GM19099 (cell line): ENCODE results near the gene WIPF1.

ENCODE experiments used
- POLR2A ChIP-seq: IDR thresholded peaks from 3 replicates; pipeline ENCODE4 v1.6.1; 2011; ENCODE audit warnings: low read depth; ENCODE audit not compliant: insufficient read length; ENCODE audit errors: extremely low read depth

The WIPF1 gene, protein sequence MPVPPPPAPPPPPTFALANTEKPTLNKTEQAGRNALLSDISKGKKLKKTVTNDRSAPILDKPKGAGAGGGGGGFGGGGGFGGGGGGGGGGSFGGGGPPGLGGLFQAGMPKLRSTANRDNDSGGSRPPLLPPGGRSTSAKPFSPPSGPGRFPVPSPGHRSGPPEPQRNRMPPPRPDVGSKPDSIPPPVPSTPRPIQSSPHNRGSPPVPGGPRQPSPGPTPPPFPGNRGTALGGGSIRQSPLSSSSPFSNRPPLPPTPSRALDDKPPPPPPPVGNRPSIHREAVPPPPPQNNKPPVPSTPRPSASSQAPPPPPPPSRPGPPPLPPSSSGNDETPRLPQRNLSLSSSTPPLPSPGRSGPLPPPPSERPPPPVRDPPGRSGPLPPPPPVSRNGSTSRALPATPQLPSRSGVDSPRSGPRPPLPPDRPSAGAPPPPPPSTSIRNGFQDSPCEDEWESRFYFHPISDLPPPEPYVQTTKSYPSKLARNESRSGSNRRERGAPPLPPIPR

DNA sequence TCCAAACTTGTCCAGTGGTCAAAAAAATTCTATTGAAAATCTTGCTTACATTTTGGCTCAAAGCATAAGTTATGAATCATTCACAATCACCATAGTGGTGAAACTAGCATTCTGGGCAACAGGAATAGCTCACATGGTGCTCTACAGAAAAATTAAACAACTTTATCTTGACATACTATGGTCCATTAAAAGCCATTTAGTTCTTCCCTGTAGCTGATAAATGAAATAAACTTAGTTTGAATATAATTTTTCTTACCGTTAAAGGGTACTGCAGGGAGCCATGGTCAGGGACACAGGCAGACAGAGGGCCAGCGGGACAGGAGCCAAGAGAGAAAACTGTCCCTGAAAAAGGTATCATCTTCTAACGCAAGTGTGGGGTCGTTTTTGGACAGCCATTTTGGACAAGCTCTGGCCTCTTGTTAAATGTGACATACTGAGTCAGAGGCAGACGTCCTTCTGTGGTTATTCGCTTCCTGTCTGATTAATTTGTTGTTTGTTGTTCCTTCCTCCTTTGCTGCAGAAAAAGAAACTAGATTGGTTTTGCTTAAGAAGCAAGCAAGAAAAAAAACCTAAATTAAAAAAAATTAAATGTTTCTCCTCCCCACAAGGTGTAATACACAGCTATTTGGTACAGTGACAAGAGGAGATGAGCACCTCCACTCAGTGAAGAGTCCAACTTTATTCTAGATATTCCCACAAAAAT is at the start of gene WIPF1:
Gene WIPF1 (minus strand): TSS at position 460 of the 703 bp plus-strand sequence. CDS start 12,231 bp downstream, outside the sequence.
- peak; percentile 88 for TF ChIP-seq POLR2A

DNA sequence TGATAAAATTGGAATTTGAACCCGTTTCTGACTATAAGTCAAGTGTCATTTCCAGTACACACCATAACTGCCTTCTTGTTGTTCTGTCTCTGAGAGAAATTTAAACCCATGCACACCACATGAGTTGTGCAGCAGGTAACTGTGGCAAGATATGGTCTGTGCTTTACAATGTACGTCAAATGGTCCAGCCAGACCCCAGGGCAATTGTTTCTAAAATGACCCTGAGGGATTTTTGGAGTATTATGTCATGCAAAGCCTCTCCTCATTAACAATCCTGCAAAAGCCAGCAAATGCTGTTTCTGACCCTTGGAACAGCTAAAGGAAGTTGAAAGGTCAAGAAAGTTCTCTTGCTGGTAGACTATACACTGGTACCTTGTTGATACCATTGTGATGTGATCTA is 47.7 kb upstream of the WIPF1 start:
- no peak for TF ChIP-seq POLR2A

GRCh38 chr2:174644406-174644805 is 46.8 kb upstream of the WIPF1 start:
- no peak for TF ChIP-seq POLR2A

- no peak for TF ChIP-seq POLR2A
Observed at GRCh38 chr2:174643356-174643755, 45.8 kb upstream of the WIPF1 start.

GRCh38 chr2:174641168-174641567 is 43.6 kb upstream of the WIPF1 start:
- TF ChIP-seq POLR2A, result no peak

- no peak for TF ChIP-seq POLR2A
Observed at GRCh38 chr2:174636987-174637386, 39.4 kb upstream of the WIPF1 start.

DNA sequence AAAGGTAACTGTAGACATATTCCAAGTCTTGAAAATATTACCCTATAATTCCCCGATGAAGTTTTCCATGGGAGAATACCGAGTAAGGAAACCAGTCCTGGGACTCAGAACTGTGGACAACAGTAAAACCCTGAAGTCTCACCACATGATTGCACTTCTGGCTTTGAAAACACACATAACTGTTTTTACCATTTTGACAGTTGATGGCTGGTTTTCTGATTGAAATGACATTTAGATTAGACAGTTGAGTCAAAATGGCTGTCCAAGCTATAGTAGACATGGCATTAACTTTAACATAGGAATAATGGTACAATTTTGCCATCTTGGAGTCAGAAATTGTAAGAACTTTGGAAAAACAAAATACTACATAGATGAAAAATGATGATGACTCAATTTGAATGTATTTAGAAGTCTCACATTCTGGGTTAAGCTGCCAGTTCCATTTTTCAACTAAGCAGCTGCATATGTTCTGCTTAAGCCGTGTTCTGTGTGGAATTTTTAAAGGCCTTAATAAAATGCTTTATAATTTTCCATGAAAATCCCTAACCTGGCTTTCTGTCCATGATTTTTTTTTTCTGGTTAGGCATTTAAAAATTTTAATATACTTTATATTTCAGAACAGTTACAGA is 38.3 kb upstream of the WIPF1 start:
- TF ChIP-seq POLR2A, result no peak

GRCh38 chr2:174635015-174635593 is 37.5 kb upstream of the WIPF1 start:
- no peak for TF ChIP-seq POLR2A

- TF ChIP-seq POLR2A, result peak; percentile 56
Observed at GRCh38 chr2:174634130-174635014, 36.8 kb upstream of the WIPF1 start.

DNA sequence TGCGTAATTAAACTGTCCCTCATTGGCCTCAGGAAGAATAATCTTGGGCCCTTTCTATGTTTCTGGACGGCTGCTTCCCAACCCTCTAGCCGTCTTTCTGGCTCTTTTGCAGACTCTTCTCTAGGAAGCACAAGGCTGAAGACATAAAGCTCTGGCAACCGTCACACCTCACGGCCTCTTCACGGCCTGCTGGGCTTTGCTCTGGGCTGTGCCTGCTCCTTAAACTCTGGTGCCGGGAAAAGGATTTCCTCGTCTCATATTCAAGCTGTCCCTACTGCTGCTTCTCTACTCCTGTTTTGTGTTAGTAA is 36.0 kb upstream of the WIPF1 start:
- peak; percentile 32 for TF ChIP-seq POLR2A

DNA sequence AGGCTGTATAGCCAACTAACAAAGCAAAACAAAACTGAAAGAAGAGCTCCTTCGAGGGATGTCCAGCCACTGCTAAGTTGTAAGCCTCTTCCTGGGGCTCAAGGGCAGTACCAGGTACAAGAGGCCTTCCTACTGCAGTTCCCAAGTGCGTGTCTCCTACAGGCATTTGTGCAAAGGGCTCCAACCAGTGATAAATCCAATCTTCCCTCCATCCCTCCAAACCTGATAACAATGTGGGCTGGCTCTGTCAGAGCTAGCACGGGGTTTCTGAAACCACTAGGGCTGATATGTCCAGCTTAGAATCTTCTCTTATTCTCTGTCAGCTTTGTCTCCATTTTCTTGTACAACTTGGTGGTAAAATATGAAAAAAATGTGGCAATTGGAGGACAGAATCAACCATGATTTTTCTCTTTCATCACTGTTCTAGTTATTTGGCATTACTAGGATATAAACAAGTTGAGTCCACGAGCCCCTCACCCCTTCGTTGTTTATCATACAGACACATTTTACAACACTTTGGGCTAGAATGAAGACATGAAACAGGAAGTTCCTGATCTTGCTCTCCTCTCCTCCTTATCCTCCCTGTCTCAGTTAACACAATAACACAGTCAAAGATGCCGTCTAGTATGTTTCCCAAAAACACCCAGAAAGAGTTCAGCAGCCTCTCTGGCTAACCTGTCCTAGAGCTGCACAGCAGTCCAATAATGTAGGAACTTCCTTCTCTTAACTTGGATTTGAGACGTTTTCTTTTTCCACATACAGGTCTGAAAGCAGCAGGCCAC is 35.4 kb upstream of the WIPF1 start:
- TF ChIP-seq POLR2A, result peak; percentile 26

- TF ChIP-seq POLR2A, result no peak
Observed at GRCh38 chr2:174631009-174631981, 33.7 kb upstream of the WIPF1 start.
